SJCRH30 (cell line): Measurements from ENCODE around the gene RPIA. TPM values are rescaled to one million over a fixed set of nuclear protein-coding genes. Genes with fewer than 3 reads are reported as not detected.

ENCODE experiments used
- DNase-seq, 2 experiments: peaks; one replicate each; pipeline ENCODE4 v3.0.0-alpha.2; 2015 to 2020
- H3K27ac ChIP-seq: fragments of 250-450 bp; sonication (Bioruptor Pico); 2 replicates; pipeline ENCODE4 v1.5.1; 2020; ENCODE audit warnings: mild to moderate bottlenecking, moderate library complexity
- H3K27me3 ChIP-seq: fragments of 250-450 bp; sonication (Bioruptor Pico); 2 replicates; pipeline ENCODE4 v1.5.1; 2020; ENCODE audit warnings: mild to moderate bottlenecking, moderate library complexity
- H3K36me3 ChIP-seq: fragments of 250-450 bp; sonication (Bioruptor Pico); 2 replicates; pipeline ENCODE4 v1.5.1; 2020; ENCODE audit warnings: mild to moderate bottlenecking, moderate library complexity
- H3K4me1 ChIP-seq: fragments of 250-450 bp; sonication (Bioruptor Pico); 2 replicates; pipeline ENCODE4 v1.5.1; 2020; ENCODE audit warnings: mild to moderate bottlenecking, moderate library complexity
- H3K4me3 ChIP-seq: fragments of 250-450 bp; sonication (Bioruptor Pico); 2 replicates; pipeline ENCODE4 v1.5.1; 2020; ENCODE audit warnings: mild to moderate bottlenecking, moderate library complexity
- H3K9me3 ChIP-seq: fragments of 250-450 bp; sonication (Bioruptor Pico); replicated peaks from 2 replicates; pipeline ENCODE4 v1.5.1; 2020; ENCODE audit warnings: mild to moderate bottlenecking, moderate library complexity
- total RNA-seq: library from RNA; depleted of rRNA; stranded (reverse); fragments of >200 nt; shearing (Covaris generic); gene quantifications from 2 replicates; pipeline ENCODE4 v1.2.3, GENCODE V29; 2014

RPIA gene
- total RNA-seq, 1 experiment from 2014 or later = 18.3 TPM

- DNase-seq = no peak
- Histone ChIP-seq H3K36me3 (peaks cover 19% of the 10 kb centered on the region), H3K27ac (no peak overlapping the region), H3K4me3 (no peak overlapping the region), H3K9me3 (no peaks in the 10 kb centered on the region), H3K27me3 (no peaks in the 10 kb centered on the region), H3K4me1 (no peaks in the 10 kb centered on the region)
Observed at GRCh38 chr2:88697370-88698026, 6.0 kb downstream of the RPIA start.

GRCh38 chr2:88698027-88698413 lies 6.5 kb downstream of the RPIA start:
- Histone ChIP-seq H3K36me3 (peaks cover 19% of the 10 kb centered on the region), H3K27me3 (no peaks in the 10 kb centered on the region), H3K4me3 (no peak overlapping the region), H3K9me3 (no peaks in the 10 kb centered on the region), H3K4me1 (no peaks in the 10 kb centered on the region), H3K27ac (no peak overlapping the region)
- DNase-seq = no peak

GRCh38 chr2:88698498-88699233 lies 7.2 kb downstream of the RPIA start:
- Histone ChIP-seq H3K4me3 (no peak overlapping the region), H3K36me3 (peaks cover 21% of the 10 kb centered on the region), H3K27ac (no peak overlapping the region), H3K9me3 (no peaks in the 10 kb centered on the region), H3K27me3 (no peaks in the 10 kb centered on the region), H3K4me1 (no peaks in the 10 kb centered on the region)
- no peak for DNase-seq

DNA sequence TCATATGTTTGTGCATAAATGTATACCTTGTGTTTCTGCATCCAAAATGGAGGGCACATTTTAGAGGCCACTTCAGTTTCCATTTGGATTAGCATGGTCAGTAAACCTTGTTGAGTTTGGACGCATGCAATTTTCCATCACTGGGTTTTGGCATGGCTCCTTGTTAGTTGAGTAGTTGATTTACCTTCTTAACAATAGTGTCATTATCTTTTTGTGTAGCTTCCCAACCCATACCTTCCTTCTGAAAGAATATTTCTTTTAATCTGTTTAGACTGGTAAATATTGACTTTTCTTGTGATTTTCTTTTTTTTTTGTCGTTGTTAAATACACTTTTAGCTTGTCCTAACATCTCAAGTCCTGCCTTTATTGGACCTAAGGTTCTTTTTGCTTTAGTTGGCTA lies 15.5 kb downstream of the RPIA start:
- no peaks in the 10 kb centered on the region for H3K4me1 ChIP-seq
- no peak overlapping the region for H3K27ac ChIP-seq
- H3K36me3 ChIP-seq = peaks cover 25% of the 10 kb centered on the region
- no peak overlapping the region for H3K4me3 ChIP-seq
- no peaks in the 10 kb centered on the region for H3K27me3 ChIP-seq
- no peak for DNase-seq
- H3K9me3 ChIP-seq = peaks cover 7% of the 10 kb centered on the region; the same call in 1 of the 2 replicates

- DNase-seq = no peak
- H3K27ac ChIP-seq = no peak overlapping the region
- no peaks in the 10 kb centered on the region for H3K27me3 ChIP-seq
- H3K9me3 ChIP-seq = peaks cover 7% of the 10 kb centered on the region; the same call in 1 of the 2 replicates
- H3K36me3 ChIP-seq = peaks cover 13% of the 10 kb centered on the region
- no peak overlapping the region for H3K4me3 ChIP-seq
- H3K4me1 ChIP-seq = no peaks in the 10 kb centered on the region
Observed at GRCh38 chr2:88709181-88709631, 17.7 kb downstream of the RPIA start.

GRCh38 chr2:88711289-88711688 lies 19.8 kb downstream of the RPIA start:
- no peaks in the 10 kb centered on the region for H3K27me3 ChIP-seq
- H3K36me3 ChIP-seq = no peaks in the 10 kb centered on the region; the same call in 1 of the 2 replicates
- H3K27ac ChIP-seq = no peak overlapping the region
- DNase-seq = no peak
- no peak overlapping the region for H3K4me3 ChIP-seq
- H3K4me1 ChIP-seq = no peaks in the 10 kb centered on the region
- no peaks in the 10 kb centered on the region for H3K9me3 ChIP-seq

DNA sequence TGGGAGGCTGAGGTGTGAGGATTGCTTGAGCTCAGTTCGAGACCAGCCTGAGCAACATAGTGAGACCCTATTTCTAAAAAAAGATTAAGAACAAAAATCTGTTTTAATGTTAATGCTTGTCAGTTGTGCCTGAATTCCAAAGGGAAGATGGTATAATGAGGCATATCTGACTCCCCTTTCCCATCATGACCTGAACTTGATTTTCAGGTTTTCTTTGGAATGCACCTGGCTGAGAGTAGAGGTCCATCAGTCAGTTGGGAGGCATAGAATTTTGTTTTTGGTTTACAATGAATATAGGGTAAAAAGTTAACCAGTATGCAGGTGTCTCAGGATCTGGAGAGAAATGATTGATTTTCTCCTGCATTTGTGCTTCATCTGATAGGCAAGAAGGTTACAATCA lies 20.4 kb downstream of the RPIA start:
- no peaks in the 10 kb centered on the region; the same call in 1 of the 2 replicates for H3K36me3 ChIP-seq
- H3K4me1 ChIP-seq = no peaks in the 10 kb centered on the region
- no peak overlapping the region for H3K4me3 ChIP-seq
- H3K27me3 ChIP-seq = no peaks in the 10 kb centered on the region
- DNase-seq = no peak
- no peaks in the 10 kb centered on the region for H3K9me3 ChIP-seq
- no peak overlapping the region for H3K27ac ChIP-seq

DNA sequence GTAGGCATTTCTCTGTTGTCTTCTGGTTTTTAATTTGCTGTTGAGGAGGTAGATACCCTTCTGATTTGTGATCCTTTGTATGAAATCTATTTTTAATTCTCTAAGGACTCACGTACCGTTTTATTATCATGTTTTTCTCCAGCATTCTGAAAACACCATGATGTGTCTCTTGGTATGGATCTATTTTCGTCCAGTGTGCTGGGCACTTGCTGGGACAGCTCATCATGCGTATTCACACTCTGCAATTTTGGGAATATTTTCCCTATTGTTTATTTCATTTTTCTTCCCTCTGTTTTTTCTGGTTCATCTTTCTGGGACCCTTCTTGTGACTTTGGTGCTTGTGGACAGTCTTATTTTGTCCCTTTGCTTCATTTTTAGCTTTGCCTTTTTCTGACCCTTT lies 21.9 kb downstream of the RPIA start:
- H3K9me3 ChIP-seq = no peaks in the 10 kb centered on the region
- H3K4me3 ChIP-seq = no peak overlapping the region
- H3K36me3 ChIP-seq = no peaks in the 10 kb centered on the region; the same call in 1 of the 2 replicates
- DNase-seq = no peak
- H3K27me3 ChIP-seq = no peaks in the 10 kb centered on the region
- H3K4me1 ChIP-seq = no peaks in the 10 kb centered on the region
- no peak overlapping the region for H3K27ac ChIP-seq

GRCh38 chr2:88714667-88715066 lies 23.2 kb downstream of the RPIA start:
- H3K4me3 ChIP-seq = no peak overlapping the region
- no peaks in the 10 kb centered on the region for H3K9me3 ChIP-seq
- H3K36me3 ChIP-seq = no peaks in the 10 kb centered on the region; the same call in 1 of the 2 replicates

DNA sequence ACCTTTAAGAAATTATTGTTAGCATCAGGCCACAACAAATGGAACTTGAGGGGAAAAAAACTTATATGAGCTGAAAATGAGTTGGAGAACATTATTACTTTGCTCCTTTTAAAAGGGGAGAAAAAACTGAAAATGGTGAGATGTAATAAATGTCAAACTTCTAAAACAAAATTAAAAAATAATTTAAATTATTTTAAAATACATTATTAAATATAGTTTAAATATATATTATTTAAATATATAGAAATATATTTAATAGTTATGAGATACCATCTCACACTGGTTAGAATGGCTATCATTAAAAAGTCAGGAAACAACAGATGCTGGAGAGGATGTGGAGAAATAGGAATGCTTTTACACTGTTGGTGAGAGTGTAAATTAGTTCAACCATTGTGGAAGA lies 28.9 kb downstream of the RPIA start:
- Histone ChIP-seq H3K4me1 (no peaks in the 10 kb centered on the region), H3K27ac (no peak overlapping the region), H3K36me3 (peaks cover 7% of the 10 kb centered on the region; the same call in 1 of the 2 replicates), H3K4me3 (no peak overlapping the region), H3K27me3 (no peaks in the 10 kb centered on the region), H3K9me3 (peaks cover 6% of the 10 kb centered on the region)
- no peak for DNase-seq

More at GRCh38 chr2:88714667-88715066, 23.2 kb downstream of the RPIA start:
- DNase-seq = no peak
- H3K27ac ChIP-seq = no peak overlapping the region
- H3K4me1 ChIP-seq = no peaks in the 10 kb centered on the region
- no peaks in the 10 kb centered on the region for H3K27me3 ChIP-seq

- no peak for DNase-seq
- peaks cover 6% of the 10 kb centered on the region for H3K9me3 ChIP-seq
- H3K27me3 ChIP-seq = no peaks in the 10 kb centered on the region
- H3K4me3 ChIP-seq = no peak overlapping the region
- no peak overlapping the region for H3K27ac ChIP-seq
- H3K4me1 ChIP-seq = no peaks in the 10 kb centered on the region
- peaks cover 7% of the 10 kb centered on the region; the same call in 1 of the 2 replicates for H3K36me3 ChIP-seq
Observed at GRCh38 chr2:88721268-88721667, 29.8 kb downstream of the RPIA start.

DNA sequence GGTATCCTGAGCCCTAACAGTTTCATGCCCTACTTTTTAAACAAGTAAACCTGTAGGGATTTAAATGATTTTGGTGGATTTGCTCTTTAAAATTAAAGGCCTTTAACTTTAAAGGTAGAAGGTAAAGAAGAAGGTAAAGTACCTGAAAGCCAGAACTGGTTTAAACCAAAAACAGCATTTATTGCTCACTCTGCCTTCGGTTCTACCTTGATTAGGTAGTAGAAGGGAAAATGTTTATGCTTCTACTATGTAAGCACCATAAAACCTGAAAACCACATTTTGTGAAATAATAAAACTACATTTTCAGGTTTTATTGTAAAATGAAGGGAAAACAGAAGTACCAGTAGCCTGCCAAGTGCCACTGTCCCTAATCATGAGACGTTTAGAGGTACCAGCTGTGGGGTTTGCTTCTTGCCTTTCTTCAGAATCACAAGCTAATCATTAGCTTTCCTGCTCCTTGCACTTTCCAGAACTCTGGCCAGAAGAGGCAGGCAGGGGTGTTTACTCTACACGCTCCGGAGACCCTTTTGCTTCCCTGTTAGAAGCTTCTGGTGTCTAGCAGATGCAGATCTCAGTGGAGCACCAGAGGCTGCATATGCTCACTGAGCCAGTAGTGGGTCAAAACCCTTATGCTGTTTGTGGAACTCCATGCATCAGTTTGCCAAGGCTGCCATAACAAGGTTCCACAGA lies 33.3 kb downstream of the RPIA start:
- Histone ChIP-seq H3K27ac (no peak overlapping the region), H3K4me1 (no peaks in the 10 kb centered on the region), H3K9me3 (peaks cover 6% of the 10 kb centered on the region), H3K27me3 (no peaks in the 10 kb centered on the region), H3K36me3 (peaks cover 11% of the 10 kb centered on the region), H3K4me3 (no peak overlapping the region)
- DNase-seq = no peak

DNA sequence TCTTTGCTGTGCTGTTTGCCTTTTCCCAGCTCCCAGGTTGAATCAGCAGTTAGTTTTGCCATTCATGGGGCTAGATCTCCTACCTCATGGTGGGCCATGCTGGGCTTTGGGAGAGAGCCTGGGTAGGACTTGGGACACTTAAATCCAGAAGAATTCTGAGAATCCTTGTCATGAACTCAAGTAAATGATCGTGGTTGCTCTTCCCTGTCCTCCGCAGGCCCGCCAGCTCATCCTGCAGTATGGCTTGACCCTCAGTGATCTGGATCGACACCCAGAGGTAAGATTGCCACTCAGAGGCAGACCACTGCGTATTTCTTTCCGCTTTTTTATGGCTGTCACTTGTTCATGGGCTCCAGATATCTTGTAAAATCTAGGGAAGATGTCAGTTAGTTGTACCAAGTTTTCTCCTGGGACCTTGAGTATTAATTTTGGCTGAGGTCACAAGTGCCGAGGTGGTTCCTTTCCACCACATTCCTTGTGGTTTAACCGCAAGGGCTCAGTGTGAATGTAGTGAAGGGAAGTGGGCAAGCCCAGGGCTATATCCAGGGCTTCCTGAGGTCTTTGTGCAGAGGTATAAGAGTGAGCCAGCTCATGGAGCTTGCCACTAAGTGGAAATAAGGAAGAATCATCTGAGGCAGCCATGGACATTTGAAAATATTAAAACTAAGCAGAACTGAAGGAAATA lies 37.7 kb downstream of the RPIA start:
- Histone ChIP-seq H3K36me3 (peaks cover 4% of the 10 kb centered on the region), H3K9me3 (no peaks in the 10 kb centered on the region), H3K4me1 (no peaks in the 10 kb centered on the region), H3K27ac (no peak overlapping the region), H3K4me3 (no peak overlapping the region), H3K27me3 (no peaks in the 10 kb centered on the region)
- DNase-seq = peak; percentile 25 to 43

GRCh38 chr2:88733155-88733902 lies 41.9 kb downstream of the RPIA start:
- Histone ChIP-seq H3K4me1 (no peaks in the 10 kb centered on the region), H3K9me3 (no peaks in the 10 kb centered on the region; the same call in 1 of the 2 replicates), H3K4me3 (no peak overlapping the region), H3K27ac (no peak overlapping the region), H3K27me3 (no peaks in the 10 kb centered on the region), H3K36me3 (peaks cover 10% of the 10 kb centered on the region)
- DNase-seq = no peak
